HepG2 (cell line): ENCODE measurements around the gene FAM25A. TPM values are rescaled to one million over a fixed set of nuclear protein-coding genes. Genes with fewer than 3 reads are reported as not detected.
A peak's percentile ranks its signal among the peaks of the same experiment; 100 is the strongest.

Source experiments
- ATAC-seq: fragments of 200-7000 bp; cut with Tn5 transposase; 3 replicates; pipeline ENCODE4 v1.9.1; 2020; ENCODE audit warnings: mild to moderate bottlenecking, moderate library complexity
- BruUV-seq: library from RNA; stranded (reverse); fragments of 400-500 nt; replicated peaks from 2 replicates; lab custom pipeline; 2021; lab: Mats Ljungman, UMichigan
- CTCF ChIA-PET: fragments of 300-600 bp; formaldehyde crosslinking; extraction: SDS; loops from one replicate; lab custom pipeline; 2021; ENCODE audit warnings: low total read pairs, inconsistent platforms, low intra/inter-chr PET ratio; lab: Yijun Ruan, JAX
- POLR2A ChIA-PET: fragments of 350-600 bp; sonication (Branson Sonifier 250); formaldehyde crosslinking; loops from one replicate; lab custom pipeline; 2020; ENCODE audit warnings: antibody characterized with exemption, inconsistent platforms; lab: Yijun Ruan, JAX
- DNase-seq: peaks from one replicate; pipeline ENCODE4 v3.0.0-alpha.2; 2015; ENCODE audit warnings: low spot score
- FAIRE-seq: peaks from 3 replicates; lab custom pipeline; 2011; peaks lifted over from hg19 to GRCh38; lab: Jason Lieb, UNC
- H2AFZ ChIP-seq: one replicate; pipeline ENCODE4 v1.6.1; 2011; ENCODE audit warnings: low read length, inconsistent platforms
- H3K27ac ChIP-seq: fragments of 300-600 bp; 3 replicates; pipeline ENCODE4 v1.8.0; 2011; ENCODE audit warnings: mixed run types, mild to moderate bottlenecking, mixed read lengths, low read length, inconsistent platforms; ENCODE audit not compliant: insufficient read depth; ENCODE audit errors: extremely low read length
- H3K27me3 ChIP-seq, 2 experiments: fragments of 200-600 bp in 1 of 2; 2 replicates in 1 of 2; 3 replicates in 1 of 2; pipeline versions ENCODE4 v1.6.0 to v1.8.0; 2011; ENCODE audit warnings: low read length in 2 of 2, mild to moderate bottlenecking in 2 of 2, moderate library complexity in 2 of 2, inconsistent platforms in 1 of 2; ENCODE audit not compliant: insufficient read depth in 2 of 2, control insufficient read depth in 1 of 2
- H3K36me3 ChIP-seq, 2 experiments: fragments of 200-600 bp in 1 of 2; replicated peaks in 1 of 2; 2 replicates in 1 of 2; 3 replicates in 1 of 2; pipeline versions ENCODE4 v1.5.1 to v1.8.0; 2011; ENCODE audit warnings: low read length in 2 of 2, inconsistent platforms in 1 of 2; ENCODE audit not compliant: insufficient read depth in 2 of 2, control insufficient read depth in 1 of 2
- H3K4me1 ChIP-seq: 2 replicates; pipeline ENCODE4 v1.5.1; 2012; ENCODE audit warnings: low read length, inconsistent platforms; ENCODE audit not compliant: insufficient read depth
- H3K4me2 ChIP-seq: 2 replicates; pipeline ENCODE4 v1.6.0; 2011; ENCODE audit warnings: low read depth, low read length, inconsistent platforms
- H3K4me3 ChIP-seq, 3 experiments: fragments of 200-600 bp in 1 of 3; sonication (generic), shearing (Covaris generic) in 1 of 3; replicated peaks in 1 of 3; 2 replicates each; pipeline ENCODE4 v1.5.1; 2011 to 2016; ENCODE audit warnings: low read length in 3 of 3, inconsistent platforms in 2 of 3, low read depth in 2 of 3, mild to moderate bottlenecking in 2 of 3, control low read depth in 1 of 3, mixed read lengths in 1 of 3; ENCODE audit not compliant: insufficient read depth in 1 of 3
- H3K79me2 ChIP-seq: one replicate; pipeline ENCODE4 v1.6.1; 2011; ENCODE audit warnings: low read length, inconsistent platforms; ENCODE audit not compliant: insufficient read depth
- H3K9ac ChIP-seq: 2 replicates; pipeline ENCODE4 v1.6.0; 2011; ENCODE audit warnings: mild to moderate bottlenecking, low read depth, low read length, inconsistent platforms; ENCODE audit not compliant: insufficient read depth
- H3K9me3 ChIP-seq: 2 replicates; pipeline ENCODE4 v1.5.1; 2012; ENCODE audit warnings: mild to moderate bottlenecking, low read length
- H4K20me1 ChIP-seq: 2 replicates; pipeline ENCODE4 v1.6.0; 2011; ENCODE audit warnings: inconsistent platforms, mild to moderate bottlenecking, low read length, moderate library complexity; ENCODE audit not compliant: insufficient read depth
- GLI4 ChIP-seq: sonication (generic); formaldehyde crosslinking; IDR thresholded peaks from 2 replicates; pipeline ENCODE4 v1.5.1; 2020; ENCODE audit warnings: missing genetic modification reagents, mild to moderate bottlenecking, moderate library complexity, borderline replicate concordance
- NR2F6 ChIP-seq, 2 experiments: IDR thresholded peaks; 2 replicates each; pipeline ENCODE4 v1.6.1; 2016; ENCODE audit warnings: antibody characterized with exemption in 1 of 2, mild to moderate bottlenecking in 1 of 2
- POLR2A ChIP-seq, 2 experiments: IDR thresholded peaks; 2 replicates each; pipeline ENCODE4 v1.6.1; 2011; ENCODE audit warnings: low read depth in 2 of 2, low read length in 2 of 2, mild to moderate bottlenecking in 1 of 2, moderate library complexity in 1 of 2; ENCODE audit not compliant: insufficient read depth in 1 of 2
- RBM22 ChIP-seq: fragments of 200-400 bp; formaldehyde crosslinking; optimal IDR thresholded peaks from 2 replicates; pipeline ENCODE3; 2017; ENCODE audit warnings: mild to moderate bottlenecking, low read length, moderate library complexity
- ZNF709 ChIP-seq: sonication (generic); formaldehyde crosslinking; IDR thresholded peaks from 2 replicates; pipeline ENCODE4 v1.5.0; 2020; ENCODE audit warnings: mild to moderate bottlenecking, missing genetic modification reagents
- ZNF816 ChIP-seq: sonication (generic); formaldehyde crosslinking; IDR thresholded peaks from 2 replicates; pipeline ENCODE4 v1.8.0; 2022; ENCODE audit warnings: missing genetic modification reagents, mild to moderate bottlenecking, borderline replicate concordance
- WGBS: methylation state at CpG from one replicate; pipeline ENCODE4 v1.1.6; 2017; ENCODE audit warnings: low lambda C conversion rate; 5-methylcytosine and 5-hydroxymethylcytosine counted together
- in situ Hi-C: cut with HindIII; loops from 2 replicates; pipeline ENCODE4 v1.10.0; 2017; ENCODE audit warnings: low pct_unique_long_range_greater_than_20kb; ENCODE audit not compliant: extremely low pct_ligation_motif_present
- intact Hi-C: fragments of 100-400 bp; cut with micrococcal nuclease; formaldehyde crosslinking; loops from one replicate; pipeline ENCODE4 v1.10.0; 2022; ENCODE audit not compliant: unreplicated experiment
- polyA plus RNA-seq, 8 experiments: library from polyadenylated mRNA; depleted of rRNA in 3 of 8; stranded (reverse) in 7 of 8; unstranded in 1 of 8; fragments of >200 nt; fragmentation: Illumina TruSeq in 4 of 8; extraction: Trizol in 4 of 8; gene quantifications; 2 replicates each; pipeline versions ENCODE4 v1.2.1 to v1.2.3, GENCODE V29; 2011 to 2016; ENCODE audit warnings: low read depth in 4 of 8, missing spikeins in 1 of 8, mixed read lengths in 1 of 8; ENCODE audit not compliant: insufficient read depth in 1 of 8
- total RNA-seq, 5 experiments: library from RNA; depleted of rRNA; stranded (reverse); fragments of >200 nt; fragmentation: Illumina TruSeq; extraction: Trizol; gene quantifications; 2 replicates each; pipeline ENCODE4 v1.2.3, GENCODE V29; 2016; ENCODE audit warnings: low read depth in 1 of 5

Gene FAM25A
- total and polyA plus RNA-seq, 2 of the 13 experiments (the other 11 are each of a cell fraction or from before 2014, with no cell fraction given) = not detected

- in situ Hi-C loops (no loop called here), intact Hi-C loops (no loop called here)
- H3K4me2 ChIP-seq = no peak overlapping the region
- no peak overlapping the region for H3K4me3 ChIP-seq
- 96% methylated on average over 7 of the region's 7 CpGs for WGBS
- no peak overlapping the region for H2AFZ ChIP-seq
- no peak for TF ChIP-seq ZNF709 (CRISPR knock-in tag)
- TF ChIP-seq RBM22 = peak; percentile 21
- TF ChIP-seq ZNF816 (CRISPR knock-in tag) = no peak
- no peak for TF ChIP-seq NR2F6 (IDR thresholded peaks at IDR 0.05)
- no peak for TF ChIP-seq NR2F6 (CRISPR knock-in tag; IDR thresholded peaks at IDR 0.05)
- no peak overlapping the region for H3K9ac ChIP-seq
- no peaks in the 10 kb centered on the region for H3K9me3 ChIP-seq
- H3K4me1 ChIP-seq = no peaks in the 10 kb centered on the region
- no peaks in the 10 kb centered on the region; the same call in 1 of the 2 replicates for H4K20me1 ChIP-seq
- FAIRE-seq (no peak), DNase-seq (no peak), ATAC-seq (peak; percentile 12; the same call in 1 of the 3 replicates)
- CTCF ChIA-PET = no interaction called here
- no peaks in the 10 kb centered on the region for H3K27me3 ChIP-seq
- H3K36me3 ChIP-seq = peaks cover 39 to 86% of the 10 kb centered on the region in 2 experiments
- BruUV-seq = no TSS peak
- no peaks in the 10 kb centered on the region for H3K79me2 ChIP-seq
- H3K27ac ChIP-seq = no peak overlapping the region
- POLR2A ChIA-PET = no interaction called here
Observed at GRCh38 chr10:87053577-87054181, 33.6 kb downstream of the FAM25A start.

DNA sequence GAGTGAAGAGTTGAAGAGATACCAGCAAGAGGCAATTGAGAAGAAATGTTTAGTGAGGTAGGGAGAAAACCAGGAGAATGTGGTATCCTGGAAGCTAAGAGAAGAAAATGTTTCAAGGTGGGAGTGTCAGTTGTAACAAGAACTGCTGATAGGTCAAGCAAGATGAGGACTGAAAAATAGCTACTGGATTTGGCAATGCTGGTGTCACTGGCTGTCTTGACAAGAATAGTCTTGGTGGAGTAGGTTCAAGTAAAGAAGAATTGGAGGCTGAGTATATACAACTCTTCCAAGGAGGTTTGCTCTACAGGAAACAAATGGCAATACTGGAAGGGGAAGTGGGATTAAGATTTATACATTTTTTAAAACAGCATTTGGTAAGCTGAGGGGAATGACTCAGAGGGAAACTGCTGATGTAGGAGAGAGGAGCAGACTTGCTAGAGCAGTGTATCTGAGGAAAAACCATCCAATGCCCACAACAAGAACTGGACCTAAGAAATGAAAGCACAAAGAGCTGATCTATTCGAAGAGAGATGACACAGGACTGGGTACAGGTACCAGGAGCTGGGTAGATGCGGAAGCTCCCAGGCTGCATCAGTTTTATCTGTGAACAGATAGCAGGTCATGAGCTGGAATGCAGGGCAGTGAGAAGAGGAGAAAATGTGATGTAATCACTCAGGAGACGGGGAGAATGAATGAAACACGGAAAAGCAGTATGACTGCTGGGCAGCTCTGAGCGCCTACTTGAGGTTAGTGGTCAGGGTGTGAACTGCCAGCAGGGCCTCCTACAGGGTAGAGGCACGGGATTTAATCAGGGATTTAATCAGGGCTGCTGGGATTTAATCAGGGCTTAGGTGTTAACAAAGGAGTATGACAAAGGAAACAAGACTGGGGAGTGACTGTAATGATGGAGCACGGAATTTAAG lies 34.5 kb downstream of the FAM25A start:
- WGBS = 93% methylated on average over 7 of the region's 7 CpGs
- no peak overlapping the region for H3K4me2 ChIP-seq

More for the DNA sequence above, 34.5 kb downstream of the FAM25A start:
- no TSS peak for BruUV-seq
- Histone ChIP-seq H3K9me3 (no peaks in the 10 kb centered on the region), H3K27ac (no peak overlapping the region), H3K36me3 (peaks cover 37 to 87% of the 10 kb centered on the region in 2 experiments), H4K20me1 (no peaks in the 10 kb centered on the region; the same call in 1 of the 2 replicates), H2AFZ (no peak overlapping the region), H3K9ac (no peak overlapping the region), H3K27me3 (no peaks in the 10 kb centered on the region), H3K4me3 (no peak overlapping the region), H3K79me2 (no peaks in the 10 kb centered on the region), H3K4me1 (no peaks in the 10 kb centered on the region)
- peak; percentile 33 for ATAC-seq
- FAIRE-seq = no peak
- no peak for DNase-seq
- in situ Hi-C loops (no loop called here), intact Hi-C loops (no loop called here)
- TF ChIP-seq POLR2A (IDR thresholded peaks at IDR 0.05; ENCODE audit: insufficient read depth in 1 of 2, low read depth in 2 of 2, low read length in 2 of 2) = peak in 1 of 2 experiments; percentile 40; a peak in 1 of 4 replicates
- no peak for TF ChIP-seq GLI4 (CRISPR knock-in tag)
- ChIA-PET CTCF (no interaction called here), POLR2A (no interaction called here)
